ENCODE data around the gene NPIPB2. TPM values are rescaled to one million over a fixed set of nuclear protein-coding genes. Genes with fewer than 3 reads are reported as not detected.
A peak's percentile ranks its signal among the peaks of the same experiment; 100 is the strongest.

The NPIPB2 gene
- total and polyA plus RNA-seq, 2 of the 13 experiments (the other 11 are each of a cell fraction or from before 2014, with no cell fraction given), result 1.8 to 4.1 TPM

DNA sequence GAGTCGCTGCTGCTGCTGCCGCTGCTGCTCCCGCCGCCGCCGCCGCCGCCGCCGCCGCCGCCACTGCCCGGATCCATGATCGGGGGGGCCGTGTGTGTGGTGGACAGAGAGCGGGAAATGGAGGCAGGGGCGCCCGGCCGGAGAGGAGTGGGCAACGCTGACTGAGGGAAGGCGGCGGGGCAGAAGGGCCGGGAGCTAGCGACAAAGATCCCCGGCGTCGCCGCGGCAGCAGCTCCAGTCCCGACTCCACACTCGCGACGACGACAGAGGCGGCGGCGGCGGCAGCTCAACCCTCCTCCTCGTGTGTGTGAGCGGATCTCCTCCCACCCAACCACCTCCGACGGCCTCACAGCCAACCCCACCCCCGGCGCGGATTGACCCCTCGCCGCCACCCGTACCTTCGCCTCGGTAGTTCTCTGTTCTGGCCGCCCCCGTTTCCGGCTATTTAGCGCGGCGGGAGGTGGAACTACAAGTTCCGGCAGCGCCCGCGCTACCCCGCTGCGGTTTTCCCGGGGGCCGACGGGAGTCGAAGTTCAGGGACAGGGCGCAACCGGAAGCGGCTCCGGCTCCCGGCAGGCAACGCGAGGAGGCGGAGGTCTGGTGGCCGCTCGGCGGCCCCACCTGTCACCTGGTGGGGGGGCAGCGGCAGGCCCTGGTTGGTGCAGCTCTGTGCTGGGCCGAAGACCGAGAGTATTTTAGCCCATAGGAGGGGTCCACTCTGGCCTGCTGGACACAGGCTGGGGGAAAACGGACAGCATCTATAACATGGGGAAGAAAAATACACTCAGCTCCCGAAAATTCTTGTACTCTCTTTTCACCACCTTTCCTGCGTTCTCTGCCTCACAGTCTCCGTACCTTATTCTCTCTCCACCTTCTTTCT is 26.0 kb downstream of the NPIPB2 start, which contains the start of gene GSPT1 (continued):
- TF ChIP-seq, protein P1, sequence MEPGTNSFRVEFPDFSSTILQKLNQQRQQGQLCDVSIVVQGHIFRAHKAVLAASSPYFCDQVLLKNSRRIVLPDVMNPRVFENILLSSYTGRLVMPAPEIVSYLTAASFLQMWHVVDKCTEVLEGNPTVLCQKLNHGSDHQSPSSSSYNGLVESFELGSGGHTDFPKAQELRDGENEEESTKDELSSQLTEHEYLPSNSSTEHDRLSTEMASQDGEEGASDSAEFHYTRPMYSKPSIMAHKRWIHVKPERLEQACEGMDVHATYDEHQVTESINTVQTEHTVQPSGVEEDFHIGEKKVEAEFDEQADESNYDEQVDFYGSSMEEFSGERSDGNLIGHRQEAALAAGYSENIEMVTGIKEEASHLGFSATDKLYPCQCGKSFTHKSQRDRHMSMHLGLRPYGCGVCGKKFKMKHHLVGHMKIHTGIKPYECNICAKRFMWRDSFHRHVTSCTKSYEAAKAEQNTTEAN (CRISPR knock-in tag; conservative IDR thresholded peaks at IDR 0.05), result 0 out of 2 replicates have a peak, but pooled peaks have one; percentile 52
- no peak for TF ChIP-seq JUN (CRISPR knock-in tag; IDR thresholded peaks at IDR 0.05)
- TF ChIP-seq FOXA1 (IDR thresholded peaks at IDR 0.05), result no peak
- no peak; the same call in 1 of the 2 replicates for TF ChIP-seq FOXA1 (CRISPR knock-in tag; IDR thresholded peaks at IDR 0.05)
- peak; percentile 36; the same call in 1 of the 2 replicates for TF ChIP-seq CCDC6 (CRISPR knock-in tag; IDR thresholded peaks at IDR 0.05)
- TF ChIP-seq ZFP82 (CRISPR knock-in tag; IDR thresholded peaks at IDR 0.05; ENCODE audit: borderline replicate concordance), result peak; percentile 96; the same call in 1 of the 2 replicates
- TF ChIP-seq, protein P2, sequence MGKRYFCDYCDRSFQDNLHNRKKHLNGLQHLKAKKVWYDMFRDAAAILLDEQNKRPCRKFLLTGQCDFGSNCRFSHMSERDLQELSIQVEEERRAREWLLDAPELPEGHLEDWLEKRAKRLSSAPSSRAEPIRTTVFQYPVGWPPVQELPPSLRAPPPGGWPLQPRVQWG (CRISPR knock-in tag; IDR thresholded peaks at IDR 0.05; ENCODE audit: borderline replicate concordance, low read depth), result 0 out of 2 replicates have a peak, but pooled peaks have one; percentile 3
- TF ChIP-seq ZNF891 (CRISPR knock-in tag; IDR thresholded peaks at IDR 0.05), result peak; percentile 89
- TF ChIP-seq CREB1 (IDR thresholded peaks at IDR 0.05), result peak; percentile 90
- TF ChIP-seq CREB1 (CRISPR knock-in tag; IDR thresholded peaks at IDR 0.05), result peak; percentile 94
- peak; percentile 90 for TF ChIP-seq MED8 (CRISPR knock-in tag; IDR thresholded peaks at IDR 0.05; ENCODE audit: insufficient replicate concordance)
- 0 out of 2 replicates have a peak, but pooled peaks have one; percentile 45 for TF ChIP-seq PAWR (CRISPR knock-in tag; IDR thresholded peaks at IDR 0.05; ENCODE audit: borderline replicate concordance)
- peak; percentile 59 for TF ChIP-seq HNF4A (CRISPR knock-in tag; IDR thresholded peaks at IDR 0.05)
- 0 out of 2 replicates have a peak, but pooled peaks have one; percentile 63 for TF ChIP-seq GPN1 (CRISPR knock-in tag; IDR thresholded peaks at IDR 0.05; ENCODE audit: borderline replicate concordance)
- TF ChIP-seq, protein P3, sequence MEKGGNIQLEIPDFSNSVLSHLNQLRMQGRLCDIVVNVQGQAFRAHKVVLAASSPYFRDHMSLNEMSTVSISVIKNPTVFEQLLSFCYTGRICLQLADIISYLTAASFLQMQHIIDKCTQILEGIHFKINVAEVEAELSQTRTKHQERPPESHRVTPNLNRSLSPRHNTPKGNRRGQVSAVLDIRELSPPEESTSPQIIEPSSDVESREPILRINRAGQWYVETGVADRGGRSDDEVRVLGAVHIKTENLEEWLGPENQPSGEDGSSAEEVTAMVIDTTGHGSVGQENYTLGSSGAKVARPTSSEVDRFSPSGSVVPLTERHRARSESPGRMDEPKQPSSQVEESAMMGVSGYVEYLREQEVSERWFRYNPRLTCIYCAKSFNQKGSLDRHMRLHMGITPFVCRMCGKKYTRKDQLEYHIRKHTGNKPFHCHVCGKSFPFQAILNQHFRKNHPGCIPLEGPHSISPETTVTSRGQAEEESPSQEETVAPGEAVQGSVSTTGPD (CRISPR knock-in tag; IDR thresholded peaks at IDR 0.05), result 0 out of 2 replicates have a peak, but pooled peaks have one; percentile 64
- peak; percentile 19; the same call in 1 of the 2 replicates for TF ChIP-seq MZF1 (CRISPR knock-in tag; IDR thresholded peaks at IDR 0.05; ENCODE audit: borderline replicate concordance)
- TF ChIP-seq JARID2 (CRISPR knock-in tag; IDR thresholded peaks at IDR 0.05; ENCODE audit: insufficient replicate concordance), result peak; percentile 53
- TF ChIP-seq SP2 (CRISPR knock-in tag; IDR thresholded peaks at IDR 0.05), result peak; percentile 69
- no peak; the same call in none of the 2 replicates for TF ChIP-seq ZMYM3 (CRISPR knock-in tag; IDR thresholded peaks at IDR 0.05)
- peak; percentile 98 for TF ChIP-seq RBFOX2 (IDR thresholded peaks at IDR 0.05; ENCODE audit: low read depth, low read length)
- TF ChIP-seq, protein P4, sequence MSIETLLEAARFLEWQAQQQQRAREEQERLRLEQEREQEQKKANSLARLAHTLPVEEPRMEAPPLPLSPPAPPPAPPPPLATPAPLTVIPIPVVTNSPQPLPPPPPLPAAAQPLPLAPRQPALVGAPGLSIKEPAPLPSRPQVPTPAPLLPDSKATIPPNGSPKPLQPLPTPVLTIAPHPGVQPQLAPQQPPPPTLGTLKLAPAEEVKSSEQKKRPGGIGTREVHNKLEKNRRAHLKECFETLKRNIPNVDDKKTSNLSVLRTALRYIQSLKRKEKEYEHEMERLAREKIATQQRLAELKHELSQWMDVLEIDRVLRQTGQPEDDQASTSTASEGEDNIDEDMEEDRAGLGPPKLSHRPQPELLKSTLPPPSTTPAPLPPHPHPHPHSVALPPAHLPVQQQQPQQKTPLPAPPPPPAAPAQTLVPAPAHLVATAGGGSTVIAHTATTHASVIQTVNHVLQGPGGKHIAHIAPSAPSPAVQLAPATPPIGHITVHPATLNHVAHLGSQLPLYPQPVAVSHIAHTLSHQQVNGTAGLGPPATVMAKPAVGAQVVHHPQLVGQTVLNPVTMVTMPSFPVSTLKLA (IDR thresholded peaks at IDR 0.05), result peak; percentile 78
- no peak for TF ChIP-seq WIZ (CRISPR knock-in tag; IDR thresholded peaks at IDR 0.05)
- peak; percentile 25; the same call in 1 of the 2 replicates for TF ChIP-seq ZNF878 (CRISPR knock-in tag; IDR thresholded peaks at IDR 0.05)
- TF ChIP-seq ZNF138 (CRISPR knock-in tag; IDR thresholded peaks at IDR 0.05; ENCODE audit: low read depth), result peak; percentile 90
- peak; percentile 100 for TF ChIP-seq KLF12 (CRISPR knock-in tag; IDR thresholded peaks at IDR 0.05; ENCODE audit: borderline replicate concordance)
- TF ChIP-seq ZSCAN29 (CRISPR knock-in tag; conservative IDR thresholded peaks at IDR 0.05), result no peak; the same call in 1 of the 2 replicates
